HepG2 (cell line): ENCODE measurements around the gene MYO7A. TPM values are rescaled to one million over a fixed set of nuclear protein-coding genes. Genes with fewer than 3 reads are reported as not detected.

Source experiments
- ATAC-seq: fragments of 200-7000 bp; cut with Tn5 transposase; 3 replicates; pipeline ENCODE4 v1.9.1; 2020; ENCODE audit warnings: mild to moderate bottlenecking, moderate library complexity
- BruUV-seq: library from RNA; stranded (reverse); fragments of 400-500 nt; replicated peaks from 2 replicates; lab custom pipeline; 2021; lab: Mats Ljungman, UMichigan
- CTCF ChIA-PET: fragments of 300-600 bp; formaldehyde crosslinking; extraction: SDS; loops from one replicate; lab custom pipeline; 2021; ENCODE audit warnings: low total read pairs, inconsistent platforms, low intra/inter-chr PET ratio; lab: Yijun Ruan, JAX
- POLR2A ChIA-PET: fragments of 350-600 bp; sonication (Branson Sonifier 250); formaldehyde crosslinking; loops from one replicate; lab custom pipeline; 2020; ENCODE audit warnings: antibody characterized with exemption, inconsistent platforms; lab: Yijun Ruan, JAX
- DNase-seq: peaks from one replicate; pipeline ENCODE4 v3.0.0-alpha.2; 2015; ENCODE audit warnings: low spot score
- FAIRE-seq: peaks from 3 replicates; lab custom pipeline; 2011; peaks lifted over from hg19 to GRCh38; lab: Jason Lieb, UNC
- H2AFZ ChIP-seq: one replicate; pipeline ENCODE4 v1.6.1; 2011; ENCODE audit warnings: low read length, inconsistent platforms
- H3K27ac ChIP-seq: fragments of 300-600 bp; 3 replicates; pipeline ENCODE4 v1.8.0; 2011; ENCODE audit warnings: mixed run types, mild to moderate bottlenecking, mixed read lengths, low read length, inconsistent platforms; ENCODE audit not compliant: insufficient read depth; ENCODE audit errors: extremely low read length
- H3K27me3 ChIP-seq, 2 experiments: fragments of 200-600 bp in 1 of 2; 2 replicates in 1 of 2; 3 replicates in 1 of 2; pipeline versions ENCODE4 v1.6.0 to v1.8.0; 2011; ENCODE audit warnings: low read length in 2 of 2, mild to moderate bottlenecking in 2 of 2, moderate library complexity in 2 of 2, inconsistent platforms in 1 of 2; ENCODE audit not compliant: insufficient read depth in 2 of 2, control insufficient read depth in 1 of 2
- H3K36me3 ChIP-seq, 2 experiments: fragments of 200-600 bp in 1 of 2; replicated peaks in 1 of 2; 2 replicates in 1 of 2; 3 replicates in 1 of 2; pipeline versions ENCODE4 v1.5.1 to v1.8.0; 2011; ENCODE audit warnings: low read length in 2 of 2, inconsistent platforms in 1 of 2; ENCODE audit not compliant: insufficient read depth in 2 of 2, control insufficient read depth in 1 of 2
- H3K4me1 ChIP-seq: 2 replicates; pipeline ENCODE4 v1.5.1; 2012; ENCODE audit warnings: low read length, inconsistent platforms; ENCODE audit not compliant: insufficient read depth
- H3K4me2 ChIP-seq: 2 replicates; pipeline ENCODE4 v1.6.0; 2011; ENCODE audit warnings: low read depth, low read length, inconsistent platforms
- H3K4me3 ChIP-seq, 3 experiments: fragments of 200-600 bp in 1 of 3; sonication (generic), shearing (Covaris generic) in 1 of 3; replicated peaks in 1 of 3; 2 replicates each; pipeline ENCODE4 v1.5.1; 2011 to 2016; ENCODE audit warnings: low read length in 3 of 3, inconsistent platforms in 2 of 3, low read depth in 2 of 3, mild to moderate bottlenecking in 2 of 3, control low read depth in 1 of 3, mixed read lengths in 1 of 3; ENCODE audit not compliant: insufficient read depth in 1 of 3
- H3K79me2 ChIP-seq: one replicate; pipeline ENCODE4 v1.6.1; 2011; ENCODE audit warnings: low read length, inconsistent platforms; ENCODE audit not compliant: insufficient read depth
- H3K9ac ChIP-seq: 2 replicates; pipeline ENCODE4 v1.6.0; 2011; ENCODE audit warnings: mild to moderate bottlenecking, low read depth, low read length, inconsistent platforms; ENCODE audit not compliant: insufficient read depth
- H3K9me3 ChIP-seq: 2 replicates; pipeline ENCODE4 v1.5.1; 2012; ENCODE audit warnings: mild to moderate bottlenecking, low read length
- H4K20me1 ChIP-seq: 2 replicates; pipeline ENCODE4 v1.6.0; 2011; ENCODE audit warnings: inconsistent platforms, mild to moderate bottlenecking, low read length, moderate library complexity; ENCODE audit not compliant: insufficient read depth
- CHCHD3 ChIP-seq: sonication (generic); formaldehyde crosslinking; IDR thresholded peaks from 2 replicates; pipeline ENCODE4 v1.8.0; 2022; ENCODE audit warnings: mild to moderate bottlenecking, missing genetic modification reagents, moderate library complexity
- EED ChIP-seq: sonication (generic); formaldehyde crosslinking; IDR thresholded peaks from 2 replicates; pipeline ENCODE4 v1.5.0; 2020; ENCODE audit warnings: mild to moderate bottlenecking, missing genetic modification reagents
- HNF4A ChIP-seq: sonication (generic); formaldehyde crosslinking; IDR thresholded peaks from 2 replicates; pipeline ENCODE4 v1.4.0; 2020; ENCODE audit warnings: missing genetic modification reagents
- HNF4G ChIP-seq, 2 experiments: sonication (generic) in 1 of 2; formaldehyde crosslinking in 1 of 2; IDR thresholded peaks; 2 replicates each; pipeline versions ENCODE4 v1.4.0 to v1.6.1; 2011 to 2020; ENCODE audit warnings: borderline replicate concordance in 2 of 2, low read depth in 2 of 2, mild to moderate bottlenecking in 2 of 2, low read length in 1 of 2, missing genetic modification reagents in 1 of 2, moderate library complexity in 1 of 2
- ISX ChIP-seq: sonication (generic); formaldehyde crosslinking; conservative IDR thresholded peaks from 2 replicates; pipeline ENCODE4 v1.5.0; 2020; ENCODE audit warnings: missing genetic modification reagents
- NKX3-1 ChIP-seq: sonication (generic); formaldehyde crosslinking; IDR thresholded peaks from 2 replicates; pipeline ENCODE4 v1.5.0; 2020; ENCODE audit warnings: missing genetic modification reagents
- SALL2 ChIP-seq: sonication (generic); formaldehyde crosslinking; IDR thresholded peaks from 2 replicates; pipeline ENCODE4 v1.8.1; 2023; ENCODE audit warnings: mild to moderate bottlenecking, missing genetic modification reagents, inconsistent platforms
- ZNF276 ChIP-seq: sonication (generic); formaldehyde crosslinking; IDR thresholded peaks from 2 replicates; pipeline ENCODE4 v1.4.0; 2020; ENCODE audit warnings: mild to moderate bottlenecking, low read depth, missing genetic modification reagents
- ZNF281 ChIP-seq: sonication (generic); formaldehyde crosslinking; IDR thresholded peaks from 2 replicates; pipeline ENCODE4 v1.4.0; 2020; ENCODE audit warnings: missing genetic modification reagents, borderline replicate concordance
- ZNF430 ChIP-seq: sonication (generic); formaldehyde crosslinking; IDR thresholded peaks from 2 replicates; pipeline ENCODE4 v1.9.0; 2021; ENCODE audit warnings: mild to moderate bottlenecking, missing genetic modification reagents
- ZNF546 ChIP-seq: sonication (generic); formaldehyde crosslinking; conservative IDR thresholded peaks from 2 replicates; pipeline ENCODE4 v1.8.1; 2023; ENCODE audit warnings: mild to moderate bottlenecking, missing genetic modification reagents
- ZSCAN30 ChIP-seq: sonication (generic); formaldehyde crosslinking; IDR thresholded peaks from 2 replicates; pipeline ENCODE4 v1.5.0; 2020; ENCODE audit warnings: mild to moderate bottlenecking, missing genetic modification reagents
- WGBS: methylation state at CpG from one replicate; pipeline ENCODE4 v1.1.6; 2017; ENCODE audit warnings: low lambda C conversion rate; 5-methylcytosine and 5-hydroxymethylcytosine counted together
- in situ Hi-C: cut with HindIII; loops from 2 replicates; pipeline ENCODE4 v1.10.0; 2017; ENCODE audit warnings: low pct_unique_long_range_greater_than_20kb; ENCODE audit not compliant: extremely low pct_ligation_motif_present
- intact Hi-C: fragments of 100-400 bp; cut with micrococcal nuclease; formaldehyde crosslinking; loops from one replicate; pipeline ENCODE4 v1.10.0; 2022; ENCODE audit not compliant: unreplicated experiment
- polyA plus RNA-seq, 8 experiments: library from polyadenylated mRNA; depleted of rRNA in 3 of 8; stranded (reverse) in 7 of 8; unstranded in 1 of 8; fragments of >200 nt; fragmentation: Illumina TruSeq in 4 of 8; extraction: Trizol in 4 of 8; gene quantifications; 2 replicates each; pipeline versions ENCODE4 v1.2.1 to v1.2.3, GENCODE V29; 2011 to 2016; ENCODE audit warnings: low read depth in 4 of 8, missing spikeins in 1 of 8, mixed read lengths in 1 of 8; ENCODE audit not compliant: insufficient read depth in 1 of 8
- total RNA-seq, 5 experiments: library from RNA; depleted of rRNA; stranded (reverse); fragments of >200 nt; fragmentation: Illumina TruSeq; extraction: Trizol; gene quantifications; 2 replicates each; pipeline ENCODE4 v1.2.3, GENCODE V29; 2016; ENCODE audit warnings: low read depth in 1 of 5
- TF ChIP-seq, protein P1 (sequence below): sonication (generic); formaldehyde crosslinking; IDR thresholded peaks from 2 replicates; pipeline ENCODE4 v1.9.0; 2021; ENCODE audit warnings: missing genetic modification reagents, borderline replicate concordance

The MYO7A gene
- total and polyA plus RNA-seq, 2 of the 13 experiments (the other 11 are each of a cell fraction or from before 2014, with no cell fraction given): 7.5 to 10.0 TPM

DNA sequence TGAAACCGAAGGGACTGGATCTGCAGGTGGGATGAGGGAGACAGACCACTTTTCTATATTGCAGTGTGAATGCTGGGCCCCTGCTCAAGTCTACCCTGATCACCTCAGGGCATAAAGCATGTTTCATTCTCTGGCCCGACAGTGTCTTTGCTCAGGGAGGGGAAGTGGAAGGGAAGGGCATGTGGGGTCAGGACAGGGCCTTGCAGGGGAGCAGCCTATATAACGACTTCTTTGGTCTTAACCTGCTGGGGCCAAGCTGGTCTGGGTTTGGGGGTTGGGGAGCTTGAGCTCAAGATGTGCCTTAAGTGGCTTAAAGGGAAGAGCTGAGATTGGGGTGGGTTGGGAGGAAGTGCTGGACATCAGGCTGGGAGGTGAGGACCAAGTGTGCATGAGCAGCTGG lies 87.1 kb downstream of the MYO7A start (continued):
- TF ChIP-seq ISX (CRISPR knock-in tag) (no peak), HNF4G (IDR thresholded peaks at IDR 0.05; ENCODE audit: borderline replicate concordance, low read depth, low read length) (no peak), HNF4G (CRISPR knock-in tag; IDR thresholded peaks at IDR 0.05; ENCODE audit: borderline replicate concordance, low read depth) (no peak), NKX3-1 (CRISPR knock-in tag) (no peak), ZNF546 (CRISPR knock-in tag) (no peak), ZNF276 (CRISPR knock-in tag) (no peak)

DNA sequence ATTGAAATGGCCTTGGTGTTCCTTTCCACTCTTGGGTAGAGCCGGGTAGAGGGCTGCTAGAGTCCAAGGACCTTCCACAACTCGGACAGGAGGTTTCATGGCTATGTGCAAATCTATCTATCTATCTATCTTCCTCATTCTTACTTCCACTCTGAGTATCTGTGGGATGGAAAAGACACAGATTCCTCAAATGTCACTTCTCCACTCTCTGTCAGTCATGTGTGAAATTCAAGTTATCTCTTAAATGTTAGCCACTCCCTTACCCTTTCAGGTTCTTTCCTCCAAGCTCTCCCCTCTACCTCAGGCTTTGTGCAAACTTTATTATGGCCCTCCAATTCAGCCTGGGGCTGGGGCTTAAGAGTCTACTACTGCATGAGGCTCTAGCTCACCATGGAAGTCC lies 89.1 kb downstream of the MYO7A start:
- H3K27me3 ChIP-seq: no peaks in the 10 kb centered on the region
- no peaks in the 10 kb centered on the region for H3K79me2 ChIP-seq
- FAIRE-seq (no peak), ATAC-seq (no peak), DNase-seq (no peak)
- no peak overlapping the region for H3K4me2 ChIP-seq
- ChIA-PET CTCF (no interaction called here), POLR2A (no interaction called here)
- no peak overlapping the region for H3K4me3 ChIP-seq
- H3K4me1 ChIP-seq: no peaks in the 10 kb centered on the region
- no peaks in the 10 kb centered on the region for H3K9me3 ChIP-seq
- TF ChIP-seq CHCHD3 (CRISPR knock-in tag) (no peak), HNF4A (CRISPR knock-in tag) (no peak), SALL2 (CRISPR knock-in tag) (no peak), ZSCAN30 (CRISPR knock-in tag) (no peak), EED (CRISPR knock-in tag) (no peak), ZNF281 (CRISPR knock-in tag) (no peak), ZNF430 (CRISPR knock-in tag) (no peak)
- TF ChIP-seq, protein P1, sequence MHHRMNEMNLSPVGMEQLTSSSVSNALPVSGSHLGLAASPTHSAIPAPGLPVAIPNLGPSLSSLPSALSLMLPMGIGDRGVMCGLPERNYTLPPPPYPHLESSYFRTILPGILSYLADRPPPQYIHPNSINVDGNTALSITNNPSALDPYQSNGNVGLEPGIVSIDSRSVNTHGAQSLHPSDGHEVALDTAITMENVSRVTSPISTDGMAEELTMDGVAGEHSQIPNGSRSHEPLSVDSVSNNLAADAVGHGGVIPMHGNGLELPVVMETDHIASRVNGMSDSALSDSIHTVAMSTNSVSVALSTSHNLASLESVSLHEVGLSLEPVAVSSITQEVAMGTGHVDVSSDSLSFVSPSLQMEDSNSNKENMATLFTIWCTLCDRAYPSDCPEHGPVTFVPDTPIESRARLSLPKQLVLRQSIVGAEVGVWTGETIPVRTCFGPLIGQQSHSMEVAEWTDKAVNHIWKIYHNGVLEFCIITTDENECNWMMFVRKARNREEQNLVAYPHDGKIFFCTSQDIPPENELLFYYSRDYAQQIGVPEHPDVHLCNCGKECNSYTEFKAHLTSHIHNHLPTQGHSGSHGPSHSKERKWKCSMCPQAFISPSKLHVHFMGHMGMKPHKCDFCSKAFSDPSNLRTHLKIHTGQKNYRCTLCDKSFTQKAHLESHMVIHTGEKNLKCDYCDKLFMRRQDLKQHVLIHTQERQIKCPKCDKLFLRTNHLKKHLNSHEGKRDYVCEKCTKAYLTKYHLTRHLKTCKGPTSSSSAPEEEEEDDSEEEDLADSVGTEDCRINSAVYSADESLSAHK (CRISPR knock-in tag): no peak
- H3K9ac ChIP-seq: no peak overlapping the region
- 50% methylated on average over 1 of the region's 2 CpGs for WGBS
- intact Hi-C loops: no loop called here
- no peak overlapping the region for H3K27ac ChIP-seq
- peaks cover 0 to 4% of the 10 kb centered on the region in 2 experiments; a peak in 1 of 5 replicates for H3K36me3 ChIP-seq
- H4K20me1 ChIP-seq: no peaks in the 10 kb centered on the region
- in situ Hi-C loops: no loop called here
- no peak overlapping the region for H2AFZ ChIP-seq
- BruUV-seq: no TSS peak
